Astrocyte of the cerebellum (primary cell): Measurements from ENCODE around the gene WWOX.

Source experiments
- DNase-seq: peaks from one replicate; pipeline ENCODE4 v3.0.0-alpha.2; 2011; ENCODE audit warnings: low read depth
- H3K4me3 ChIP-seq: 2 replicates; pipeline ENCODE4 v1.5.1; 2011; ENCODE audit warnings: mild to moderate bottlenecking, low read depth, low read length, moderate library complexity
- CTCF ChIP-seq: IDR thresholded peaks from 2 replicates; pipeline ENCODE4 v1.5.1; 2012; ENCODE audit warnings: low read length, low read depth, moderate library complexity, mild to moderate bottlenecking; ENCODE audit errors: missing control alignments
- in situ Hi-C: cut with HindIII; loops from 2 replicates; pipeline ENCODE4 v1.10.0; 2017; ENCODE audit warnings: low sequenced_read_pairs

WWOX gene

GRCh38 chr16:78775161-78775561 is 675.7 kb downstream of the WWOX start:
- no peak for DNase-seq
- in situ Hi-C loops: no loop called here

GRCh38 chr16:78778101-78779004 is 678.9 kb downstream of the WWOX start:
- in situ Hi-C loops: no loop called here
- no peak for DNase-seq

More at GRCh38 chr16:78775161-78775561, 675.7 kb downstream of the WWOX start:
- TF ChIP-seq CTCF: no peak
- H3K4me3 ChIP-seq: no peak overlapping the region

GRCh38 chr16:78780808-78781207 is 681.4 kb downstream of the WWOX start:
- no peak for DNase-seq
- in situ Hi-C loops: no loop called here
- H3K4me3 ChIP-seq: no peak overlapping the region
- TF ChIP-seq CTCF: no peak

More at GRCh38 chr16:78778101-78779004, 678.9 kb downstream of the WWOX start:
- no peak overlapping the region for H3K4me3 ChIP-seq
- TF ChIP-seq CTCF: no peak

- in situ Hi-C loops: no loop called here
- no peak for DNase-seq
- no peak for TF ChIP-seq CTCF
- no peak overlapping the region for H3K4me3 ChIP-seq
Observed at GRCh38 chr16:78782572-78782971, 683.1 kb downstream of the WWOX start.

- no peak for TF ChIP-seq CTCF
- DNase-seq: no peak
- no peak overlapping the region for H3K4me3 ChIP-seq
- in situ Hi-C loops: no loop called here
Observed at GRCh38 chr16:78783570-78784079, 684.2 kb downstream of the WWOX start.

GRCh38 chr16:78784771-78785170 is 685.3 kb downstream of the WWOX start:
- no peak for DNase-seq
- in situ Hi-C loops: no loop called here
- no peak overlapping the region for H3K4me3 ChIP-seq
- no peak for TF ChIP-seq CTCF
